HG02623 (cell line): ENCODE data around the gene PKIG.

Experiments used
- ATAC-seq: cut with Tn5 transposase; IDR thresholded peaks from one replicate; pipeline ENCODE4 v1.9.1; 2021; ENCODE audit warnings: moderate library complexity; ENCODE audit not compliant: unreplicated experiment

Gene PKIG

DNA sequence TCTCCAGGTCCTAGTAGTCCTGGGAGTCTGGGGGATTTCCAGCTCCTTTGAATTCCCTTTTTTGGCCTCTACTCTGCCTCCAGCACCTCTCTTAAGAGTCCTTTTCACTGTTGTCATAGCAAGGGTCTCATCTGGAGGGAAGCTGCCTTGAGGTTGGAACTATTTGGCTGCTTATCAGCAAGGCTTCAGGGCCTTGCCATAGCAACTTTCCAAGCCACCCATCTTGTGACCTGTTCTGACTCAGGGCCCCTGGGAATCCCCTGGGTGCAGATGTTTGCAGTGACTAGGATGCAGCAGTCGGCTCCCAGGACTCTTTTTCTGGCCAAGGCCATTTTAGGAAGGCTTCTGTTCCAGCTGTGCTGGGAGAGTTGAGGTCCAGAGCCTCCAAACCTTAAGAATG is 12.4 kb downstream of the PKIG start:
- no peak for ATAC-seq

DNA sequence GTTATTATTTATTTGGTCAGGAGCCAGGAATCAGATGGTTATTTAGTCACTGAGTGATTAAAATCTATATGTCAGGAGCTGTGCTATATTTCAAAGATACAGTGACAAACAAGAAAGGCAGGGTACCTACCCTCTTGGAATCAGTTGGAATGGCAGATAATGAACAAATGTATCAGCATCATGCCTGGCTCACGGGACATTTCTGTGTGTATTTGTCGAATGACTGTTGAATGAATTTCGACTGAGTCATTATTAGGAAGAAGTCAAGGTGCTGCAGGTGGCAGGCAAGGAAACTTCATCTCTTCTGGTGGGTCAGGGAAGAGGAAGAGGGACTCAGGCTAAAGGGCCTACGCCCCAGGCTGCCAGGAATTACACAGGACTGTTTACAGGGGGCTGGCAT is 13.6 kb downstream of the PKIG start:
- ATAC-seq = no peak

DNA sequence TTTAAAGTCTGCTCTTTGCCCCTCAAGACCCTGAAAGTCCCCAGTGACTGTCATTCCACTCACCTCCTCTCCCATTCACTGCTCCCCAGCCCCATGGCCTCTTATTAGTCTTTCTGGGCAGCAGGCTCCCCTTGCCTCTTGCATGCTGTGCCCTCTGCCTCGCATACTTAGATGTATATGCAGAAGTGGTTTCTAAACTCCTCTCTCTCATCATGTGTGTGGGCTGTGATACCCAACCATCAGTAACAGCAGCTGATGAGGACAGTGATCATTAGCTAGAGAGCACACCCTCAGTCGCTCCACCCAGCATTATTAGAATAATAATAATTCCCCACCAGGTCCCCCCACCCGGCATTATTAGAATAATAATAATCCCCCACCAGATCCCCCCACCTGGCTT is 14.5 kb downstream of the PKIG start:
- ATAC-seq = no peak

DNA sequence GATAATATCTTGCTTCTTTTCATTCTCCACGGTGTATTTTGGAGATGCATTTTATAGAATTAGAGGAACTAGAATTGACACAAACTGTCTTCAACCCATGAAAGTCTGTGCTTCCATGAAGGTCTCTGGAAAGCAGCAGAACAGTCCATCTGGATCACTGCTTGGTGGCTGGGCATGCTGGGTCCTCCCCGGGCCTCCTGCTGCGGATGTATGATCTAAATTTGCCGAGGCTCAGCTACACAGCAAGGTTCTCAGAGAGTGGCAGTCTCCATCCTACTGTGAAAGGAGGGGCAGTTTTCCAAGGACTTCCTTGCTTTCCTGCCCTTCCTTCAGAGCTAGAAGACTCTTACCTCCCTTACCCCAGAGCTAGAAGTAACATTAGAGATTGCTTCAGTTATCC is 15.1 kb downstream of the PKIG start:
- no peak for ATAC-seq

DNA sequence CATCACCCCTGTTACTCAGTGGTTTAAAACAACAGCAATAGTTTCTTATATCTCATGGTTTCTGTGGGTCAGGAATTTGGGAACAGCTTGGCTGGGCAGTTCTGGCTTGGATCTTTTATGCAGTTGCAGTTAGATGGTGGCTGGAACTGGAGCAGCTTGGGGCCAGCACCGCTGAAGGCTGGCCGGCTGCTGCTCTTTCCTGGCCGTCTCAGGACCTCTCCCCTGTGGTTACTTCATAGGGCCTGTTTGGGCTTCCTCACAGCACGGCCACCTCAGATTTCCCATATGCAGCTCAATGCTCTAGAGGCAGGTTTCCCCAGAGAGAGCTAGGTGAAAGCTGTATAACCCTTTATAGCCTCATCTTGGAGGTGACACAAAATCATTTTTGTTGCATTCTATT is 15.6 kb downstream of the PKIG start:
- ATAC-seq = no peak

DNA sequence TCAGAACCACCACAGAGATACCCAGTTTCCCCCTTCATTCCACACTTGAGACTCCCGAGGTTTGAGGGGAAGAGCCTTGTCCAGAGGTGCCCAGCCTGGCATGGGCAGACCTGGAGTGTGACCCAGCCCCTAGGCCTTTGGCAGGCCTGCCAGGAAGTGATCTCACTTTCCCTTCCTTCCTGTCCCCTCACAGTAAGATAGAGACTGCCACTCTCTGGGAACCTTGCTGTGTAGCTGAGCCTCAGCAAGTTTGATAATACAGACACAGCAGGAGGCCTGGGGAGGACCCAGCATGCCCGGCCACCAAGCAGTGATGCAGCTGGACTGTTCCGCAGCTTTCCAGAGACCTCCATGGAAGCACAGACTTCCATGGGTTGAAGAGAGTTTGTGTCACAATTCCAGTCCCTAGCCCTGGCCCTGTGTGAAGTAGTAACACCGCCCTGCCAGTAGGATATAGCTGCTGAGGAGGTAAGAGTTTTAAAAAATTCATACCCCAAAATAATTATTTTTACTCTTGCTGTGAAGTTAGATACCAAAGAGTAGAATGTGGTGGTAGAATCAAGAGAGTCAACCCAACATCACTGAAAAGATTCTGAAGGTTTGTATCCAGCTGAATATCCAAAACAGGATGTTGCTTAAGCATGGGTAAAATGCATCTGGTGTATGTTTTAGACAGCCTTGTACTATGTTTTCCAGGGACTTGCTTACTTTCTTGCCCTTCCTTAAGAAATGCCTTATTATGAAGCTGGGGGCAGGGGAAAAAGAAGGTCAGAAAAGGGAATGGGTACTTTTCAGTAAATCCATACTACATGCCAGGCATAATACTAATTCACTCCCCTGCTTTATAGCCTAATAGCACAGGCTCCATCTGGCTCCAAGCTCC is 16.3 kb downstream of the PKIG start:
- no peak for ATAC-seq

DNA sequence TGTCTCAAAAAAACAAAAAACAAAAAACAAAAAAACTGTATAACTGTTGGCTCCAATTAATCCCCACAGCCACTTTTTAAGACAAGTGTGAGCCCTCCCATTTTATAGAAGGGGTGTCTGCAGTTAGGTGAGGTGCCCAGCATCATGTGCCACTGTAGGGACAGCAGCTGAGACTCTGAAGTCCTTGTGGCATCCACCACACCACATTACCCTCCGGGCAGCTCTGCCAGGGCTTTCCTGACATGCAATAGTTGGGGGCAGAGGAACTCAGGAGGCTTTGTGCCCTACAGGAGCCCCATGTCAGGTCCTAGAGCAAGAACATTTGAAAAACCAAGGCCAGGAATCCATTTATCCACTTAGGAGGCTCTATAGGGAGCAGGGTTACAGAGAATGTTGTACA is 17.3 kb downstream of the PKIG start:
- no peak for ATAC-seq

DNA sequence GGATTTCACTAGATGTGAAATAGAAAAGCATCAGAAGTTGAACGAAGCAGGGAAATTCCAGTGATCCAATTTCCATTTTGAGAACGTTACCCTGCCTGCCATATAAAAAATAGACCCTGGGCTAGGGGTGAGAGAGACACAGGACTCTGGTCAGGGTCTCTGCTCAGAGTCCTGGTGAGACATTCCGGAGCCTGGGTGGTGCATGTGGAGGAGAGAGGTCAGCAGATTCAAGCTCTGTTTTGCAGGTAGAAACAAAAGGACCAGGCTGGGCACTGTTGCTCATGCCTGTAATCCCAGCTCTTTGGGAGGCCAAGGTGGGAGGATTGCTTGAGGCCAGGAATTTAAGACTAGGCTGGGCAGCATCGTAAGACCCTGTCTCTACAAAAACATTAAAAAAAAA is 17.9 kb downstream of the PKIG start:
- ATAC-seq = no peak

DNA sequence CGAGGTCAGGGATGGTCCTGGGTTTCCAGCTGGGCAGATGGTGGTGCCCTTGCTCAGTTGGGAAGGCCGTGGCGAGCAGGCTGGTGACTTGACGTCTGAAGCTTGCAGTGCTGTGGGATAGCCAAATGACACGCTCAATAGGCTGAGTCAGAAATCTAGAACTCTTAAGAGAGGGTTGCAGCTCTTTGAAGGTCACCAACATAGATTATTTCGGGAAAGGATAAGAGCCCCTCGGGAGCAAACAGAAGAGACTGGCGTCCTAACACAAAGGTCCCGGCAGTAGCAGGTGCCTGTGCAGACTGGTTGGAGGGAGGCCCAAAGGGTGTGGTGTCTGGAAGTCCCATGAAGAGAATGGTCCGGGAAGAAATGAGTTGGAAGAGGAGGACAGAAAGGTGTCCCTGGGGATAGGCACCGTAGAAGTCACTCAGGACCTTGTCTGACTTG is 18.4 kb downstream of the PKIG start:
- ATAC-seq = no peak

DNA sequence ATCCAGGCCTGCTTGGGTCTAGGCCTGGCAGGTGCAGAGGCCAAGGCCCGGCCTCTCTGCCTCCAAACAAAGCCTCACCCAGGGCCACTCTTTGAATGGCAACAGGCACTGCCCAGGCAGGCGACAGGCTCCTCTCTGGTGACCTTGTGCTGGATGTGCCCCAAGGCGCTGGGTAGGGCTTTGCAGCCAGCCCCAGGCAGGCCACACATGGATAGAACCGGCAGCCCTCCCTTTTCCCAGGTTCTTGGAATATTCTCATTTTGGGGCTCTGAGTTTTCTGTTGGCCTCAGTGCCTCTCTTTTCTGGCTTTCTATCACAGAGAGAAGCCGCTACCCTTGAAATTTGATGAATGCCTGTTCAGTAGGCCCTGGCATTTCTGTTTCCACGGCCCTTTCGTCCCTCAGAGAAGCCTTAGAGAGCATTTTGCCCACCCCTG is 18.9 kb downstream of the PKIG start:
- ATAC-seq = no peak

DNA sequence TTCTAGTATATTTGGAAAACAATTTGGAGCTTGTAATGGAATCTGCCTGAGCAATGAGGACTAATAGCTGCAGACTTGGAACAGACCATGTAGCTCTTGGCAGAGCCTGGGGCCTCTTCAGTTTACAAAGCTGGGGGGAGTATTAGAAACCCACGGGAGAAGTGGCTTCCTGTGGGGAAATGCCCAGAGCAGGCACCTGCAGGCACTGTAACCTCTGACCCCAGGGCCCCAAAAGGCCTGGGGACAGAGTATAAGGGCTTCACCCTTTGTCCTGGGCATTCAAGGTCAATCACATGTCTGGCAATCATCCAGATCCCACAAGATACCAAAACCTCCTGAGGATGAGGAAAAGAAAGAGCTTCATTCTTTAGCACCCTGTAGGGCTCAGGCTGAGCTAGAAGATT is 19.4 kb downstream of the PKIG start:
- no peak for ATAC-seq

DNA sequence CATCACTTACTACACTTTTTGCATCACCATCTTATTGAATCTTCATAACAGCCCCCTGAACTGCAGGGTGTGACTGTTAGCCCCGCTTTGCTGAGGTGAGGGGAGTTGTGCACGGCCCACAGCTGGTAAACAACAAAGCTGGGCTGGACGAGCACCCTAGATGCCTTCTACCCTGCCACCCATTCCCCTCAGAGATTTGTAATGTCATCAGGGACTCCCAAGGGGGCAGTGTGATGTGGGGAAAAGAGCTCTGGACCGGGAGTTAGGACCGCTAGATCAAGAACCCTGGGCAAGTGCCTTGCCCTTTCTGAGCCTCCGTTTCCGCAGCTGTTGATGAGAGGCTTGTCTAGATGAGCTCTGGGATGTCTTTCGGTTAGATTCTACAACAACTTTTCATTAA is 20.9 kb downstream of the PKIG start:
- no peak for ATAC-seq

DNA sequence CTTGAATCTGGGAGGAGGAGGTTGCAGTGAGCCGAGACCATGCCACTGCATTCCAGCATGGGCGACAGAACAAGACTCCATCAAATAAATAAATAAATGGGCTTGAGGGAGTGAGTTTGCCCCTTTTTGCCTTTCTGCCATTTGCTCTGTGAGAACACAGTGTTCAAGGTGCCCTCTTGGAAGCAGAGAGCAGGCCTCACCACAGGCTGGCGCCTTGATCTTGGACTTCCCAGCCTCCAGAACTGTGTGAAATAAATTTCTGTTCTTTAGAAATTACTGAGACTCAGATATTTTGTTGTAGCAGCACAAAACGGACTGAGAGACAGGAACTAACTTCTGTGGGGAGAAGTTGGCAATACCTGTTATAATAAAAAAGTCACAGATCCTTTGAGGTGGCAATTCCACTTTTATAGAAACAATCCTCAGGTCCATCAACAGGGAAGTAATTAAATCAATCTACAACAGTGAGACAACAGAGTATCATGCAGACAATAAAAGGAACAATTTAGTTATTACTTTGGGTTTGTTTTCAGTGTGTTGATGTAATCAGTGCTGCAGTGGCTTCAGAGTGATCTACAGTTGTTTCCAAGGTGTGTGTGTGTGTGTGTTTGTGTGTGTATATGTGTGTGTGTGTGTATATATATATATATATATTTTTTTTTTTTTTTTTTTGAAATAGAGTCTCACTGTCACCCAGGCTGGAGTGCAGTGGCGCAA is 24.5 kb downstream of the PKIG start:
- ATAC-seq = no peak

DNA sequence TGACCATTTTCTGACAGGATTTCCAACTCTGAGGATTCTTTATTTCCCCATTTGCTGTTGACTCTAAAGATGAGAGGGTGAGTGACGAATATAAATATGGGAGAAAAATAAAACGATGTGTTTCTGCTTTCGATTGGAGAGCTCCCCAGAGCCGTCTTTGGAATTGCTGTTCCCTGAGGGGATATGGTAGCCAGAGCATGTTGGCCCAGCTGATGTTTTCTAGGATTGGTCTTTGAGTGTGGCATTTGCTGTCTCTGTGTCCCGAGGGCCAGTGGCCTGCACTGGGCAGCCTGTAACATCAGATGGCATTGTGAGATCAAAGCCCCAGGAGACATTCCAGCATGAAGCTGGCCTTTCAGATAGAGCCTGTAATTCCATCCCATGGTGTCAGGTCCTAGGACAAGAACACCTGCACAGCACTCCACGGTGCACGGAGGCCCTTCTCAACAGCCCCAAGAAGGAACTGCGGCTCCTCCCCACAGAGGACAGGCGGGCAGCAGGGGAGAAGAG is 26.7 kb downstream of the PKIG start:
- ATAC-seq = no peak

DNA sequence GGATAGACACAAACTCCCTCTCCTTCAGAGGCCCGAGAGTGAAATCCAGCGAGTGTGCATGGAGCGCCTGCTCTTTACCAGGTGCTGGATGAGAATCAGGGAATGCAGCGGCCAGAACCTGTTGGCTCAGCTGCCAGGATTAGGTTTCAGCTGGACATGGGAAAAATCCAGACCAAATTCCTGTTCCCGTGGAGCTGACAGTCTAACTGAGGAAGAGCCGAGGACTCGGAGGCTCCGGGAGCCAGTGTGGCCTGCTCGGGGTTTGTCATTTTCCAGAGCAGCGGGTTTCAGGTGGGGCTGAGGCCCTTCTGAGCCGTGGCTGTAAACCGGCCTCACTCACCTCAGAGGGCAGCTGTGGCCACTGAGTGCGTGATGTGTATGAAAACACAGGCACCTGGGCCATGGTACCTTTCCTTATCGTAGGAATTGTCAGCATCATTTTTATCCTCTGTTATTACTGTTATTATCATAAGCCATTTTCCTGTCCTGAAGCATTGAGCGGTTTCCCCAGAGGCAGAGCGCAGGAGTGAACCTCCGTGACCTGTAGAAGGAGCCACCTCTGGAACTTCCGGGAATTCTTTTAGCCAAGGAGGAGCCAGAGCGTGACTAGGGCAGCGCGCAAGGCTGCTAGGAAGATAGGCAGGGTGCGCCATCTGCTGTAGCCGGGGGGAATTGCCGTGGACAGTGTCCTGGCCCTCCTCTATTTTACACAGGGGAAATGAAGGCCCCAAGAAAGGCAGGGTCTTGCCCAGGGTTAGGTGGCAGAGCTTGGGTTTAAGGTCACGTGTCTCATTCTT is 27.3 kb downstream of the PKIG start:
- ATAC-seq = peak; percentile 72

DNA sequence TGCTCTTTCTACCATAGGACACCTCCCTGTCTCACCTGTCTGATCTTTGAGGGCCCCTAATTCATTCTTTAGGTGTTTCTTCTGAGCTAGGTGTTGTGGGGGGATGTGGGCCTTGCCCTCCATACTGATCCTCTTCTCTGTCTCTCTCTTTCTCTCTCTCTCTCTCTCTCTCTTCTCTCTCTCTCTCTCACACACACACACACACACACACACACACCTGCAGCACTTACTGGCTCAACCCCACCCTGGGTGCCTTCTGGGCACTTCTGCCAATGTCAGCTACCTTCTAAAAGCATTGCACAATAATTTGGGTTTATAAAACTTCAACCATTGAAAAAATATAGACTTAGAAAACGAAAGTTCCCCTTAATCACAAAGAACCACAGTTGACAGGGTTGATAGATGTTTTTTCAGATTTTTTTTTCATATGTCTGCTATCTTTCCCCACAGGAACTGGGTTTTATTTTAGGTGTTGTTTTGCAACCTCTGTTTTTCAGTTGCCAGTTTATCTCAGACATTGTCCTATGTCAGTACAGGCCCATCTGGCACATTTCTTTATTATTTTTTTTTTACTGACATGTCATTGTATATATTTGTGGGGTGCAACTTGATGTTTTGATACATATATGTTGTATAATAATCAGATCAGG is 28.1 kb downstream of the PKIG start:
- ATAC-seq = no peak

DNA sequence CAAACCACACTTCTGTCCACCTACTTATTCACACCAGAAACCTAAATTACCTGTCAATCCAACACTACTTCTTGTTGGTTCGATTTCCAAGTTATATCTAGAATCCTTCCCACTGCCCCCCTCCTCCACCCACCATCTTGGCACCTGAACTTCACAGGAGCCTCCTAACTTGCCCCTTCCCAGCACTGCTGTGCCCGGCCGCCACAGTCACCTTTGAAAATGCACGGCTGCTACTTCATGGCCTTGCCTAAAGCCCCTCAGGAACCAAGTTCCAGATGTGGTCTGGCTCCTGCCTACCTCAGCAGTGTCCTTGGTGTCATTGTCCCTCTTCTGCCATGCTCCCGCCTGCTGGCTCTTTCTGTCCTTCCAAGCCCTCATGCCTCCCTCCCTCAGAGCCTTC is 31.2 kb downstream of the PKIG start:
- ATAC-seq = no peak

DNA sequence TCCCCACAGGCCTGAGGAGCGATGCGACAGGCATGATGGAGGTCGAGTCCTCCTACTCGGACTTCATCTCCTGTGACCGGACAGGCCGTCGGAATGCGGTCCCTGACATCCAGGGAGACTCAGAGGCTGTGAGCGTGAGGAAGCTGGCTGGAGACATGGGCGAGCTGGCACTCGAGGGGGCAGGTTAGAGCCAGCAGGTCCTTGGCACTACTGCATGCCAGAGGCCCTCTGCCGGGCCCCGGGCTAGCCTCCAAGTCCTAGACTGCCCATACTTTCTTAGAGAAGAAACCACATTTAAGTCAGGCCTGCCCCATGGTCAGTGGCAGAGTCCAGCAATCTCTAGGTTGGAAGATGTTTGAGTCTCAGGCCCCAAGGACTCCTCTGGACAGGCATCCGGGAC is 32.1 kb downstream of the PKIG start:
- no peak for ATAC-seq

DNA sequence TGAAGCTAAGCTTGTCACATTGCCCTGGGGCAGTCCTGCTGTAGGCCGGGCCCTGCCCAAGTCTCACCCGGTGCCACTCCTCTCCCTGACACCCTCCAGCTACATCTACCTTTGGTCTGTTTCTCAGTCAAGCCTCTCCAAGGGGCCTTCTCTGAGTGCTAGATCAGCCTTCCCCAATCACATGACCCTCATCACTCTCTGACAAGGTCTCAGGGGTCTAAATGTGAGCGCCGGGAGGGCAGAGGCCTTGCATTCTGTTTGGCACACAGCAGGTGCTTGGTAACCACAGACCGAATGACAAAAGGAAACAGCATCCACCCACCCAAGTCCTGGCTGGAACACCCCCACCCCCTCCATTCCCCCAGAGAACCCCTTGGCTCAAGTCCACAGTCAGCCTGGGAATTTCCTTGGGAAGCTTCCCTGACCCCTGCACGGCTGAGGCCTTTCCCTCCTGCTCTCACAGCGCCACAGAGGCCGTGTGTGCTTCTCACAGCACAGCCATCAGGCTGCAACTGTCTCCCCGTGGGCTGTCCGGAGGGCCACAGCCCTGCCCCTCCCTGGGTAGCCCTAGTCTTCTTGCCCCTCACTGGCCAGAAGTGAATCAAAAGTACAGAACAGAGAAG is 32.9 kb downstream of the PKIG start:
- no peak for ATAC-seq

DNA sequence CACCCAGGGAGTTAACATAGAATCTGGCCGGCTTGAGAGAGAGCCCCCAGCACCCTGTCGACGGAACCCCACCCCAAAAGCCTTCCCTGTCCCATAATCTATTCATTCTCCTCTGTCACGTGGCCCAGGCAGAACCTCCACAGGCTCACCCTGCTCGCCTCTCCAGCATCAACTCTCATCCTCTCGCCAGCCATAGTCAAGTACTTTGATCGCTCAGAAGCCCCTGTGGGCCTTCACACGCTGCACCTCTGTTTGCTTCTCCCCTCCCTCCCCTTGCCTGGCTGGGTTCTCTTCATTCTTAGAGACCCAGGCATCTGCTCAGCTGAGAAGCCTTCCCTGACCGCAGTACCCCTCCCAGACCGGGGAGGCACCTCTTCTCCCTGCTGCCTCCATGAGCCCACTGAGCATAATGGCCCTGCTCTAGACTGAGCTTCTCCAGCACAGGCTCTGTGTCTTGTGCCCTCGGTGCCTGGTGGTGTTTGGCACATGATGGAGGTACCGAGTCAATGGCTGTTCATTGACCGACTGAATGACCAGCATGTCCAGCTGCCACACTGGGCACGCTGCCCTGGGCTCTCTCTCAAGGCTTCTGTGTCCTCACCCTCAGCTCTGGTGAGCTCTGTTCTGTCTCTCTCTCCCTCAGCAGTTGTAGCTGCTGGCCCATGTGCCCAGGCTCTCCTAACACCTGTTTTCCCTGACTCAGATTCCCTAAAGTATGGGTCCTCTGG is 33.7 kb downstream of the PKIG start:
- ATAC-seq = no peak
